Lung (tissue), 12 donors: Measurements from ENCODE around the gene TRERF1. TPM values are rescaled to one million over a fixed set of nuclear protein-coding genes. Genes with fewer than 3 reads are reported as not detected.

Experiments used
- ATAC-seq: fragments of 200-7000 bp; cut with Tn5 transposase; one replicate; pipeline ENCODE4 v1.9.1; 2020; ENCODE audit warnings: moderate number of reproducible peaks; ENCODE audit not compliant: insufficient read depth, low FRiP score
- DNase-seq, 3 donors: peaks; one replicate each; pipeline ENCODE4 v3.0.0-alpha.2; 2013 to 2017
- H3K27ac ChIP-seq, 2 donors: one replicate each; pipeline ENCODE4 v1.5.1; 2013; ENCODE audit warnings: mild to moderate bottlenecking in 2 of 2, moderate library complexity in 2 of 2, control low read depth in 1 of 2, inconsistent platforms in 1 of 2, low read depth in 1 of 2, low read length in 1 of 2
- H3K27me3 ChIP-seq, 3 donors: one replicate each; pipeline ENCODE4 v1.5.1; 2013; ENCODE audit warnings: low read length in 2 of 3; ENCODE audit not compliant: control insufficient read depth in 3 of 3, insufficient read depth in 3 of 3
- H3K36me3 ChIP-seq, 4 donors: one replicate each; pipeline ENCODE4 v1.5.1; 2013; ENCODE audit warnings: low read length in 4 of 4, mild to moderate bottlenecking in 1 of 4, moderate library complexity in 1 of 4; ENCODE audit not compliant: control insufficient read depth in 4 of 4, insufficient read depth in 4 of 4
- H3K4me1 ChIP-seq, 5 donors: one replicate each; pipeline ENCODE4 v1.5.1; 2013; ENCODE audit warnings: low read length in 5 of 5, mild to moderate bottlenecking in 2 of 5, moderate library complexity in 1 of 5; ENCODE audit not compliant: control insufficient read depth in 5 of 5, insufficient read depth in 5 of 5
- H3K4me3 ChIP-seq: one replicate; pipeline ENCODE4 v1.5.1; 2013; ENCODE audit warnings: mild to moderate bottlenecking, control low read depth, moderate library complexity
- H3K9ac ChIP-seq, 2 donors: one replicate each; pipeline ENCODE4 v1.5.1; 2013; ENCODE audit warnings: low read length in 2 of 2, control low read depth in 1 of 2; ENCODE audit not compliant: insufficient read depth in 1 of 2
- H3K9me3 ChIP-seq, 4 donors: one replicate each; pipeline ENCODE4 v1.5.1; 2013; ENCODE audit warnings: low read length in 3 of 4, mild to moderate bottlenecking in 1 of 4, moderate library complexity in 1 of 4; ENCODE audit not compliant: control insufficient read depth in 4 of 4, insufficient read depth in 3 of 4
- WGBS, 2 donors: extraction: QIAGEN DNeasy Blood & Tissue Kit; methylation state at CpG; one replicate each; pipeline ENCODE4 v1.1.7; 2013; 5-methylcytosine and 5-hydroxymethylcytosine counted together
- polyA plus RNA-seq, 2 donors: library from polyadenylated mRNA; stranded (reverse); fragments of 200-250 nt; gene quantifications; one replicate each; pipeline ENCODE4 v1.2.1, GENCODE V29; 2013
- total RNA-seq, 2 donors: library from RNA; depleted of rRNA in 1 of 2; stranded (reverse); fragments of >200 nt in 1 of 2; gene quantifications; one replicate each; pipeline ENCODE4 v1.2.1, GENCODE V29; 2014 to 2021
- TF ChIP-seq, protein P1 (sequence below): IDR thresholded peaks from 2 replicates; pipeline ENCODE4 v1.5.1; 2012; ENCODE audit warnings: mild to moderate bottlenecking; ENCODE audit errors: control extremely low read depth, extremely low read depth
- donor health status: control.
- donor health status: control.
- donor health status: Bipolar disorder and iron deficiency.
- donor health status: healthy.
- donor health status: DM: yes; HTN: yes; CAD: no.

TRERF1 gene
- total and polyA plus RNA-seq, 4 donors = 1.2 to 10.4 (median 3.3) TPM

DNA sequence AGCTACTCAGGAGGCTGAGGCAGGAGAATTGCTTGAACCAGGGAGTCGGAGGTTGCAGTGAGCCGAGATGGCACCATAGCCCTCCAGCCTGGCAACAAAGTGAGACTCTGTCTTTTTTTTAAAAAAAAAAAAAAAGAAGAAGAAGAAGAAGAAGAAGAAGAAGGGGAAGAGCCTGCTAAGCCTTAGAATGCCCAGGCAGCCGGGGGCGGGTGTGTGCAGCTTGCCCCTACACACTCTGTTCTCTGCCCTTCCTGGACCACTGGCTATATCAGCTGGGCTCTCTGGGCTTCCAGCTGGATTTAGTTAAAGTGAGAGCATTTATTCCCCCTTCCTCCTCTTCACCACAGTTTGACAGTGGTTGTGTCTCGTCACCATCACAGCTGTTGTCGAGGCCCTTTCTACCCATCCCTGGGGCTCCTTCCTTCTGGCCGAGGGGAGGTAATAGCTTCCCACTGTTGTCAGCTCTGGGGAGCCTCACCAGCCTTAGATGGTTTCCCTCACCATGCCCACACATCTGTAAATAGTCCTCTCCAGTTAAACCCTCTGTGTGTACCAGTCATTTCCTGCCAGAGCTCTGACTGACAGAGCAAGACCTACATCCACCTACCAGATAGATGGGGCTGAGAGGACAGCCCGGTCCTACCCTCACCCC is 77.6 kb downstream of the TRERF1 start:
- DNase-seq (peak in 1 of 3 donors; percentile 13), ATAC-seq (no peak)
- Histone ChIP-seq H3K27me3 (no peaks in the 10 kb centered on the region), H3K9ac (no peak overlapping the region), H3K27ac (no peak overlapping the region), H3K36me3 (no peaks in the 10 kb centered on the region), H3K4me3 (no peak overlapping the region), H3K4me1 (peaks cover 0 to 4% (median 3%) of the 10 kb centered on the region in 5 donors), H3K9me3 (no peaks in the 10 kb centered on the region)
- TF ChIP-seq, protein P1, sequence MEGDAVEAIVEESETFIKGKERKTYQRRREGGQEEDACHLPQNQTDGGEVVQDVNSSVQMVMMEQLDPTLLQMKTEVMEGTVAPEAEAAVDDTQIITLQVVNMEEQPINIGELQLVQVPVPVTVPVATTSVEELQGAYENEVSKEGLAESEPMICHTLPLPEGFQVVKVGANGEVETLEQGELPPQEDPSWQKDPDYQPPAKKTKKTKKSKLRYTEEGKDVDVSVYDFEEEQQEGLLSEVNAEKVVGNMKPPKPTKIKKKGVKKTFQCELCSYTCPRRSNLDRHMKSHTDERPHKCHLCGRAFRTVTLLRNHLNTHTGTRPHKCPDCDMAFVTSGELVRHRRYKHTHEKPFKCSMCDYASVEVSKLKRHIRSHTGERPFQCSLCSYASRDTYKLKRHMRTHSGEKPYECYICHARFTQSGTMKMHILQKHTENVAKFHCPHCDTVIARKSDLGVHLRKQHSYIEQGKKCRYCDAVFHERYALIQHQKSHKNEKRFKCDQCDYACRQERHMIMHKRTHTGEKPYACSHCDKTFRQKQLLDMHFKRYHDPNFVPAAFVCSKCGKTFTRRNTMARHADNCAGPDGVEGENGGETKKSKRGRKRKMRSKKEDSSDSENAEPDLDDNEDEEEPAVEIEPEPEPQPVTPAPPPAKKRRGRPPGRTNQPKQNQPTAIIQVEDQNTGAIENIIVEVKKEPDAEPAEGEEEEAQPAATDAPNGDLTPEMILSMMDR = no peak
- WGBS, 2 donors = 40 to 62% methylated on average over 8 of the region's 8 CpGs

DNA sequence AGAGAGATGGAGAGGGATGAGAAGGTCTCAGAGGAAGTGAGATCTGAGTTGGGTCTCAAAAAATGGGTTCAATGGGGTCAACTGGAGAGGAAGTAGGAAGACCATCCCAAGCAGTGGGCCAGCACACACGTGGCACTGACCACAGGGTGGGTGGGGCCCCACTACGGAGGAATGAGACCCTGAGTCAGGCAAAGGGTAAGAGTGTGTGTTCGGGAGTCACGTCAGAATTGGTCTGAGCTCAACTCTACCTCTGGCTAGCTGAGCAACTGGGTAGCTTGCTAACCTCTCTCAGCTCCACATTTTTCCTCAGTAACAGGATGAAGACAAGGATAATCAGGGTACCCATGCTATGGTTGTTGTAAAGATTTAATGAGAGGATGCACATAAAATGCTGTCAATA is 79.0 kb downstream of the TRERF1 start:
- H3K4me3 ChIP-seq = no peak overlapping the region
- no peaks in the 10 kb centered on the region for H3K36me3 ChIP-seq
- DNase-seq (no peak), ATAC-seq (no peak)
- TF ChIP-seq, protein P1 = no peak
- H3K27ac ChIP-seq = no peak overlapping the region
- H3K27me3 ChIP-seq = no peaks in the 10 kb centered on the region
- no peak overlapping the region for H3K9ac ChIP-seq
- H3K4me1 ChIP-seq = peaks cover 0 to 9% (median 0%) of the 10 kb centered on the region in 5 donors
- H3K9me3 ChIP-seq = no peaks in the 10 kb centered on the region
- WGBS, 2 donors = 64 to 65% methylated on average over 4 of the region's 4 CpGs

DNA sequence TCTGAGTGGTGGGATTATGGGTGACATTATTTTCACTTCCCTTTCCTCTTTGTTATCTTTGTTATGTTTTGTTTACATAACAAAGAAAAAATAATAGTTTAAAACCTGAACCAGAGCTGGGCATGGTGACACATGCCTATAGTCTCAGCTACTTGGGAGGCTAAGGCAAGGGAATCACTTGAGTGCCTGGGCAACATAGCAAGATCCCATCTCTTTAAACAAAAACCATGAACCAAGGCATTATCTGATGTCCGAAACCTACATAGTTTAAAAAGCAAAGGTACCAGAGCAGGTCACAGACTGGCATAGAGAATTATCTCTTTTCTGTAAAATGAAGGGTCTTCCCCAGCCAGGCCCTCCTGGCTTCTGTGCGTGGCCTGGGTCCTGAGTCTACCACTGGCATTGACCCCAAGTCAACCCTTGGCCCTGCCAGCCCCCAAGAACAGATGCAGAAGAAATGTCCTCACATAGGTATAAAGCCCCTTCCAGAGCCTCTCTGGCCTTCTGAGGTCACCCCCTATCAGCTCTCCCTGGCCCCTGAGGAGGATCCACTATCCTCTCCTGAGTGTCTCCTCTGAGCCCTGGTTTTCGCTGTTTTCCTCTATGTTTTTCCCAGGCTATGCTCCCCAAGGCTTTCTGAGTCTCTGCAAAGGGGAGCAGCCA is 81.3 kb downstream of the TRERF1 start:
- ATAC-seq (no peak), DNase-seq (no peak)
- Histone ChIP-seq H3K36me3 (no peaks in the 10 kb centered on the region), H3K9me3 (no peaks in the 10 kb centered on the region), H3K9ac (no peak overlapping the region), H3K4me1 (peaks cover 0 to 18% (median 8%) of the 10 kb centered on the region in 5 donors), H3K27me3 (no peaks in the 10 kb centered on the region), H3K4me3 (no peak overlapping the region), H3K27ac (no peak overlapping the region)
- 99% methylated on average over 3 of the region's 3 CpGs for WGBS, 2 donors
- TF ChIP-seq, protein P1 = no peak
